ENCODE measurements around the gene KDM5B.
A peak's percentile ranks its signal among the peaks of the same experiment; 100 is the strongest.

KDM5B gene

DNA sequence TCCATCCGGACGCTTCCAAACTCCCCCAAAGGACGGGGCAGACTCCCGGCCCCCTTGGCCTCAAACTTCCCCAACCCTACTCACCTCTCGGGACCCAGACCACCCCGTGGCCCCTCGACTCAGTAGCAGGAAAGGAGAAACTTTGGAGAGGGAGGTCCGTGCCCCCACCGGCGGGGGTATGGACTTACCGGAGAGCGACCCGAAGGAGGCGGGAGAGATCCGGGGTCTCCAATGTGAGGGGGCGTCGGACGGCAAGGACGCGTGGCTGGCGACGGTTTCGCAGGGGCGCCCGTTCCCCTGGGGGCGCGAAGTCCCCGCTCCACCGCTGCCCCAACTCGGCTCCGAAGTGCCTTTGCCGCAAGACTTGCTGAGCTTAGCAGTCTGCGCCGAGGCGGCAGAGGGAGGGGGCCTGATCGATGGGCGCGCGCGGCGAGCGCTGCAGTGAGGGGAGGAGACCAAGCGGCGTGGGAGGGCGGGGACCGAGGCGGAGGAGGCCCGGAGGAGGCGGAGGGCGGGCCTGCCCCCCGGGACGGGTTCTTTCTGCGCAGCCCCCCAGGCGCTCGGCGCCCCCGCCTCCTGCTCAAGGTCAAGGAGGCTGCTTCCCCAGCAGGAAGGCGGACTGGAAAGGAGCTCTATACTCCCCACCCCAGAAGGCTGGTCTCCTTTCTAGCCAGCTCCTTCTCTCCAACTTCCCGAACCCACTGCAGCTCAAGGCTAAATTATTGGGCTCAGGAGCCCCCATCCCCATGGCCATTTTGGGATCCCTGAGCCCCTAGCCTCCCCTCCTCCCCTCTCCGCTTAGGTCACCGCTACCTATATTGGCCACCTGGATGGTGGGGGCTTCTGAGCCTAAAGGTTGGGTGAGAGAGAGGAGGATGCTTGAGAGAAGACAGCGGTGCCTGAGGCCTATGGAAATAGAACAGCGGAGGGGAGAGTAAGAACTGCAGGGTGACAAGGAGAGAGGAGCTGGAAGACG, 97.9 kb downstream of the KDM5B start, which contains the start of gene SYT2:
Gene SYT2, minus strand, starts transcription at position 385 of the 976 bp plus-strand sequence. CDS start 104,682 bp downstream, outside the sequence.
- peak; percentile 10 for DNase-seq

- DNase-seq = no peak
Observed at GRCh38 chr1:202709276-202710041, 98.8 kb downstream of the KDM5B start.

DNA sequence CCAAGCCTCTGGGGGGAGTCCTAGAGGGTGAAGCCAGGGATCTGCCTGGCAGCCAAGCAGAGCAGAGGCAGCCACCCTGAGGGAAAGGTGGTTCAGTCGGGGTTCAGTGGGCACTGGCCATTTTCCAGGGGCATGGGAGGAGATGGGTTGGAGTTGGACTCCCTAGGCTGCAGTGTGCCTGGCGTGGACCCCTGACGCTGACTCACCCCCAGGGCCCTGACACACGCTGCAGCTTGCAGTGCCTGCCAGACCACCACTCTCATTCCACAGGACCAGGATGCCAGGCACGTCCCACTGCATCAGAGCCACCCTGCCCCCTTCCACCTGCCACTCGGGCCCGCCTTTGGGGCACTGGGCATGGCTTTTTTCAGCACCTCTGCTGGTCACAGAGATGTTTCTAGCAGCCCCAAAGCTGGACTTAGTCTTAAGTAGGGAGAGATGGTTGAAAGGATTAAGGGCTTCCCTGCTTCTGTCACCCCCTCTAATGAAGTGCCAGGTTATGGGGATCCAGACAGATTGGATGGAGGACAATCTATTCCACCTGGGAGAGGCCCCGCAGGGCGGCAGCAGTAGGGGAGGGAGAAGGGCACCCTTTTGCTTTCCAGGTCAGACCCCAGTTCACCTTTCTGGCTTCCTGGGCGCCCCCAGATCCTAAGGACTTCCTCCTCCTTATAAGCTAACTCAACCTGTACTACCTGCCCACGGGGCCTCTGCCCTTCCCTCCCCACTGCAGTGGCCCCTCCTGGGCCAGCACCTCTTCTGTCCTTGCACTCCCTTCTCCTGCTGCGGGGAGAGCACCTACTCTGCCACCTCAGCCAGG, 99.6 kb downstream of the KDM5B start:
- no peak for DNase-seq

GRCh38 chr1:202706851-202707250, 101.4 kb downstream of the KDM5B start:
- no peak for DNase-seq

GRCh38 chr1:202704601-202705000, 103.6 kb downstream of the KDM5B start:
- DNase-seq = no peak

GRCh38 chr1:202703191-202703590, 105.0 kb downstream of the KDM5B start:
- no peak for DNase-seq

DNA sequence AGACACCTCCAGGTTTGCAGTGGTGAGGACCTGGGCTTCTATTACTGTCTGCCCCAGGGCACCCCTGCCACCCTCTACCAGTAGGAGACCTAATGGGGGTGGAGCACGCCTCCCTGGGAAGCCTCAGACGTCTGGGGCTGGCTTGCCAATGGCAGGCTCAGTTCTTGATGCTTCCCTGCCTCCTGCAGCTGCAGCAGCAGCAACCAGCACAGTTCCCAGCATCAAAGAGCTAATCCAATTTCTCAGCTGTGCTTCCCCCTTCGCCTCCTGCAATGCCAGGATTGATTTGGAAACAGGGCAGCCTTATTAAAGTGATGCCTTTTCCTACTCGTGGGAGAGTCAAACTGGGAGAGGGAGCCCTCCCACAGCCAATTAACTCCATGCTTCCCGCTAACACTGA, 106.1 kb downstream of the KDM5B start:
- no peak for DNase-seq

DNA sequence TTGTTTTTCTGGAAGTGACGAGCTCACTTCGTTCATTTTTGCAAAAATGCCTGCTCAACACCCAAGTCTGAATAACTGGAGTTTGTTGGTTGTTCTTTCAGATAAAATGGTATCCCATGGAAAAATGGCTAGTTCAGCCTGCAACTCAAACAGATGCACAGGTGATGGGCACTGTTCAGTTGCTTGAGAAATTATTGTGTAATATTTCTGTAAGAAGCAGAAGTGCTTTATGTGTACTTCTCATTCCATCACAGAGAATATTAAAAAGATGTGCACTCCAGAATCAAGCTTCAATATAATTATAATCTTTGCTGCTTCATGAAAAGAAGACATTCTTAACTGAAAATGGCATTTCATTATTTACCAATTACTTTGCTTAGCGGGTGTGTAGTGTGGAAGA, 107.0 kb downstream of the KDM5B start:
- no peak for DNase-seq

GRCh38 chr1:202700061-202700460, 108.2 kb downstream of the KDM5B start:
- DNase-seq = no peak

- DNase-seq = no peak
Observed at GRCh38 chr1:202698276-202698675, 109.9 kb downstream of the KDM5B start.

DNA sequence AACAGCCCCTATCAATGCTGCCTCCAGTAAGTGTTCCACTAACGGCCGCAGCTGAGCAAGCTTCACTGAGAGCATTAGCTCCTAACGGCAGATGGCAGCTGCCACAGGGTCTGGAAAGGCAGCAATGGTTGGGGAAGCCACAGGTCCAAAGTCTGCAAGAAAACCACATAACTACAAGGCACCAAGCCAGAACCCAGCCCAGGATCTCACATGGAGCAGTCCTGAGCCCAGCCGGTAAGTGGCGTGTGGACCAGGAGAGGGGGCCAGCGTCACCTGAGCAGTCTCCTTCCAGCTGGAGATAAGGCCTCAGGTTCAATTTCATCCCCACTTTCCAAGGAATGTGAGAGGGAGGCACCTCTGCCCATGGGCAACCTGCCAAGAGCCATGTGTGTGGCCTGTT, 111.2 kb downstream of the KDM5B start:
- no peak for DNase-seq

- DNase-seq = no peak
Observed at GRCh38 chr1:202694314-202694713, 113.9 kb downstream of the KDM5B start.

- DNase-seq = peak; percentile 59
Observed at GRCh38 chr1:202692959-202693555, 115.2 kb downstream of the KDM5B start.

DNA sequence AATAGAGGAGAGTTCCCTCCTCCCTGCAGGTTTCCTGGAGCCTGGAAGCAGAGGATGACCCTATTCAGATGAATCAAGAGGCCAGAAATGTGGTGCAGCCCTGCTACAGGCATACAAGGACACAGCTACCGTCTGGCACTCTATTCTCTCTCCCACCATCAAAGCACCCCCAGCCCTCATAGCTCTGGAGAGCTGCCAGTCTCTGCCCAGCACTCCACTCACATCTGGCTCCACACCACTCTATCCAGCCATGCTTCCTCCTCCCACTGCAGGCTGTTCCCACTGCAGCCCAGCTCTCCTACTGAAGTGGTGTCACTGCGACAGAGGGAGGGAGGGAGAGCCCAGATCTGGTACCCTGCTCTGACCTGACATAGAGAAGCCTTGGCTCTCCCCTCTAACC, 116.4 kb downstream of the KDM5B start:
- DNase-seq = no peak

DNA sequence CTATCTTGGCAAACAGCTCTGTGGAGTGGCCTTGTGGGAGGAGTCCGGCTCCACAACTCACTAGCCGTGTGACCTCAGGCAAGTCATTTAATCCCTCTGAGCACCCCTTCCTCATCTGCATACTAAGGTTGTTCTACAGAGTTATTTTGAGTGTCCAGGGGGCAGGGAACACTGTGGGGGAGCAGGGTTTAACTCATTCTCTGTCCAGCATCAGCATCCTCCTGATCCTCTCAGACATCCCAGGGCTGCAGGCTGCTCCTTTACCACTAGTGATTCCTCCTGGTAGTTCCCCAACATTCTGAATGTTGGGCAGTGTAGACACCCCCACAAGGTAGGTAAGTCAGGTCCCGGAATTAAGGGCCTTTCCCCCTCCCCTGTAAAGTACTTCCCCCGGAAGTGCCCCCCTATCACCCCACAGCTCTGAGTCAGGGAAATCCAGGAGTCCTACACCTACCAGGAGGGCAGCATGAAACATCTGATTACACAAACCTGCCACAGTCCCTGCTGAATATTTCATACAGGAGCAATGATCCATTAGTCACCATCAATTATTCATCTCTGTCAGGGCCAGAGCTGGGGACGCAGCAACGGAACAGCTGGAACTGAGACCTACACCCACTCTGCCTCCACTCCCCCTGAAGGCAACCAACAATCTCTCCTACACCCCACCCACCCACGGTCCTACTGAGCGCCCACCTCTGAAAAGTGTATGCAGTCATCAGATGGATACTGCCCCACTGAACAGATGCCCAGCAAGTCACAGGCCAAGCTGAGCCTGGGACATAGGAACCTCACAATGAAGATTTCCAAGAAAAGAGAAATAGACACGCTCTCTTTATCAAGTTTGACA, 118.5 kb downstream of the KDM5B start:
- no peak for DNase-seq

- DNase-seq = no peak
Observed at GRCh38 chr1:202689082-202689481, 119.1 kb downstream of the KDM5B start.

DNA sequence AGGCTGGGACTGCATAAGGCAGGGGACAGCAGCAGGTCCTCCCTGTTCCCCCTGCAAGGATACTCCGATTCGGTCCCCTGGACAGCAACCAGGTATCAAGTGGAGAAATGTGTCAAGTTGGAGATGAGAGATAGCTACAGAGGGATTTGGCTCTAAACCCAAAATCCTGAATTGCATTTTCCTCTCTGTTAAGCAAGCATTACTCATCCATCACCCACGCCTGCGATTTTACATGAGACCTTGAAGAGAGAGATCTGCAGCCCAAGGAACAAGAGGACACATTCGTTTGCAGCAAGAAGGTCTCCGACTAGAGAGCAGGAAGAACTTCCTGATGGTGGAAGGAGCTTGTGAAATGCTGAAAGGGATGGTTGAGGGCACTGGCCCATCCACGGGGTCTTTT, 119.8 kb downstream of the KDM5B start:
- DNase-seq = no peak

- no peak for DNase-seq
Observed at GRCh38 chr1:202687798-202688197, 120.4 kb downstream of the KDM5B start.

DNA sequence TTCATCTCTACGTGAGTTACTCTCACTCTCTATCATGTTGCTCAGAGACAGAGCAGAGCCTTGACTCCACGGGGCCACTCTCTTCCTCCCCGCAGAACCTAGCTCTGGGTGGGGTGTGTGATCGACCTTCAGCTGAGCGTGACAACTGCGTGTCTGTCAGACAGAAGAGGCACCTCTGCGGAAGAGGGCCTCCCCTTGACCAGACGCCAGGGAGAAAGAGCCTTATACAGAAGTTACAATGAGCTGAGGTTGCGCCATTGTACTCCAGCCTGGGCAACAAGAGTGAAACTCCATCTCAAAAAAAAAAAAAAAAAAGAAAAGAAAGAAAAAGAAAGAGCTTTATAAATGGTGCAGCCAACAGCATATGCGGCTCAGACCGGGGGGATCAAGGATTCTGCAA, 120.9 kb downstream of the KDM5B start:
- no peak for DNase-seq

- DNase-seq = no peak
Observed at GRCh38 chr1:202685641-202686040, 122.6 kb downstream of the KDM5B start.

DNA sequence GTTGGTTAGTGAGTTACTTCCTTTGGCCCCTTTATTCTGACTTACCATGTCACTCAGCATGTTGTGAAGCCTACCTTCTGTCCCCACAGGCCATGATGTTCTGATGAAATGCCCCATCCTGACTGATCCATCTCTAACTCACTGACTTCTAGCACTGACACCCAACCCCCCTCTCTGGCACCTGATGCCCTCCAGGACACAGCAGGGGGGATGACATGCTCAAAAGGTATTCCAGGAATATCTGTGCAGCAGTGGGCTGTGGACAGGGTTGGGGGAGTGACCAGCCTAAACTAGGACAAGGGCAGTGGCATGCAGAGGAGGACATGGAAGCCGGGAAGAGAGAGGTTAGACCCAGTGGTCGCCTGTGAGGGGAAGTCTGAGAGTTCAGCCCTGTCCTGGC, 123.5 kb downstream of the KDM5B start:
- DNase-seq = no peak

DNA sequence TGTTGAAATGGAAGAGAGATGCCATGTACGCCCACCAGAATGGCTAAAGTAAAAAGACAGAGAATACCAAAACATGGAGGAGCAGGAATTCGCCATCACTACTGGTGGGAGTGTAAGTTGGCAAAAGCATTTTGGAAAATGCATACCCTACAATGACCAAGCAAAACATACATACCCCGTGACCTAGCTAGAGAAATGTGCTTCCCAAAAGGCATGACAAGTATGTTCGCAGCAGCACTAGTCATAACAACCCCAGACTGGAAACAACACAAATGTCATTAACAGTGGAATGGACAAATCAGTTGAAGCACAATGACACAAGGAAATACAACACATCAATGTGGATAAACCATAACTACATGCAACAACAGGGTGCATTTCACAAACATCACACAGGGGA, 125.2 kb downstream of the KDM5B start:
- no peak for DNase-seq

All from stimulated activated CD4-positive, alpha-beta T cell treated with anti-CD3 and anti-CD28 coated beads, Interleukin-4, amount 100 ng/mL, for 1 hour (primary cell).